LHCN-M2 (cell line): ENCODE results near the gene CNST. TPM values are rescaled to one million over a fixed set of nuclear protein-coding genes. Genes with fewer than 3 reads are reported as not detected.
"Not testable (repeated sequence)": the region's sequence is repeated elsewhere in the genome, so short reads cannot be mapped to it uniquely, and the experiment has no call there.

Experiments used
- DNase-seq: peaks from one replicate; pipeline ENCODE4 v3.0.0-alpha.2; 2012; ENCODE audit warnings: low read depth
- total RNA-seq: library from RNA; depleted of rRNA; stranded (reverse); fragments of >200 nt; gene quantifications from 2 replicates; pipeline ENCODE4 v1.2.3, GENCODE V29; 2014

Gene CNST
- total RNA-seq, 1 experiment from 2014 or later = 16.4 TPM

- DNase-seq = no peak
These were observed 52.1 kb downstream of the CNST start for GRCh38 chr1:246618240-246618808.

- DNase-seq = no peak
These were observed 55.9 kb downstream of the CNST start for GRCh38 chr1:246622035-246622652.

GRCh38 chr1:246624091-246624490, 57.8 kb downstream of the CNST start:
- DNase-seq = no peak

- no peak for DNase-seq
These were observed 62.8 kb downstream of the CNST start for GRCh38 chr1:246629030-246629429.

- no peak for DNase-seq
These were observed 63.7 kb downstream of the CNST start for GRCh38 chr1:246629976-246630375.

GRCh38 chr1:246631426-246631825, 65.2 kb downstream of the CNST start:
- peak; percentile 49 for DNase-seq

GRCh38 chr1:246632281-246633168, 66.3 kb downstream of the CNST start:
- DNase-seq = peak; percentile 62

GRCh38 chr1:246634659-246635058, 68.4 kb downstream of the CNST start:
- DNase-seq = not testable (repeated sequence)

- no peak for DNase-seq
These were observed 72.8 kb downstream of the CNST start for GRCh38 chr1:246638941-246639655.

- no peak for DNase-seq
These were observed 73.5 kb downstream of the CNST start for GRCh38 chr1:246639732-246640131.

GRCh38 chr1:246640747-246641146, 74.5 kb downstream of the CNST start:
- no peak for DNase-seq

- DNase-seq = no peak
These were observed 75.1 kb downstream of the CNST start for GRCh38 chr1:246641394-246641793.

- DNase-seq = no peak
These were observed 76.5 kb downstream of the CNST start for GRCh38 chr1:246642719-246643118.

- DNase-seq = peak; percentile 80
These were observed 80.9 kb downstream of the CNST start for GRCh38 chr1:246647113-246647512.

- DNase-seq = peak; percentile 53
These were observed 81.3 kb downstream of the CNST start for GRCh38 chr1:246647513-246647912.

- no peak for DNase-seq
These were observed 84.9 kb downstream of the CNST start for GRCh38 chr1:246651012-246651695.

- DNase-seq = no peak
These were observed 92.3 kb downstream of the CNST start for GRCh38 chr1:246658567-246658966.

GRCh38 chr1:246659594-246660140, 93.4 kb downstream of the CNST start:
- DNase-seq = no peak

- no peak for DNase-seq
These were observed 95.2 kb downstream of the CNST start for GRCh38 chr1:246661451-246661850.

GRCh38 chr1:246667773-246668172, 101.5 kb downstream of the CNST start:
- DNase-seq = no peak

GRCh38 chr1:246669659-246670058, 103.4 kb downstream of the CNST start:
- DNase-seq = no peak
